IMR-90 (cell line): ENCODE data around the gene ABCA3.

ENCODE experiments used
- CEBPB ChIP-seq: IDR thresholded peaks from 2 replicates; pipeline ENCODE4 v1.6.1; 2012; ENCODE audit warnings: low read depth, low read length, improper control_type of control experiment
- CTCF ChIP-seq: conservative IDR thresholded peaks from 2 replicates; pipeline ENCODE4 v1.5.1; 2012; ENCODE audit warnings: mild to moderate bottlenecking, low read depth, low read length, improper control_type of control experiment
- ELK1 ChIP-seq: fragments of 150-350 bp; IDR thresholded peaks from 2 replicates; pipeline ENCODE4 v1.6.1; 2016; ENCODE audit warnings: low read depth, mild to moderate bottlenecking, low read length, moderate library complexity, borderline replicate concordance
- FOS ChIP-seq: fragments of 150-350 bp; IDR thresholded peaks from 2 replicates; pipeline ENCODE4 v1.6.1; 2016; ENCODE audit warnings: low read depth, low read length
- MAFK ChIP-seq: IDR thresholded peaks from 2 replicates; pipeline ENCODE4 v1.6.1; 2012; ENCODE audit warnings: low read depth, low read length, improper control_type of control experiment
- MAZ ChIP-seq: IDR thresholded peaks from 2 replicates; pipeline ENCODE4 v1.6.1; 2012; ENCODE audit warnings: low read depth, mild to moderate bottlenecking, low read length, improper control_type of control experiment, moderate library complexity, borderline replicate concordance
- MXI1 ChIP-seq: IDR thresholded peaks from 2 replicates; pipeline ENCODE4 v1.6.1; 2012; ENCODE audit warnings: low read depth, mild to moderate bottlenecking, low read length, moderate library complexity, borderline replicate concordance
- NFE2L2 ChIP-seq: fragments of 150-350 bp; IDR thresholded peaks from 2 replicates; pipeline ENCODE4 v1.6.1; 2016; ENCODE audit warnings: low read depth, mild to moderate bottlenecking, low read length
- POLR2A ChIP-seq: IDR thresholded peaks from 2 replicates; pipeline ENCODE4 v1.6.1; 2012; ENCODE audit warnings: mild to moderate bottlenecking, low read depth, low read length
- RAD21 ChIP-seq: IDR thresholded peaks from 2 replicates; pipeline ENCODE4 v1.6.1; 2012; ENCODE audit warnings: low read length, improper control_type of control experiment
- RCOR1 ChIP-seq: IDR thresholded peaks from 2 replicates; pipeline ENCODE4 v1.6.1; 2012; ENCODE audit warnings: mild to moderate bottlenecking, low read length, improper control_type of control experiment; ENCODE audit not compliant: insufficient replicate concordance
- RFX5 ChIP-seq: IDR thresholded peaks from 2 replicates; pipeline ENCODE4 v1.8.0; 2012; ENCODE audit warnings: low read depth, mild to moderate bottlenecking, low read length, moderate library complexity
- SMC3 ChIP-seq: fragments of 150-350 bp; IDR thresholded peaks from 2 replicates; pipeline ENCODE4 v1.6.1; 2016; ENCODE audit warnings: low read depth, mild to moderate bottlenecking, antibody characterized with exemption, low read length, moderate library complexity
- TF ChIP-seq, protein P1 (sequence below): fragments of 150-350 bp; IDR thresholded peaks from 2 replicates; pipeline ENCODE4 v1.6.1; 2017; ENCODE audit warnings: mild to moderate bottlenecking, antibody characterized with exemption, low read length, low read depth

GRCh38 chr16:2296661-2297505, 43.6 kb downstream of the ABCA3 start:
- TF ChIP-seq CTCF (peak; percentile 37), RCOR1 (no peak), POLR2A (no peak), FOS (no peak), RFX5 (no peak), MXI1 (no peak), MAZ (no peak), SMC3 (peak; percentile 26; the same call in 1 of the 2 replicates), RAD21 (peak; percentile 42; the same call in 1 of the 2 replicates), MAFK (no peak), NFE2L2 (no peak), ELK1 (no peak), CEBPB (no peak)
- TF ChIP-seq, protein P1, sequence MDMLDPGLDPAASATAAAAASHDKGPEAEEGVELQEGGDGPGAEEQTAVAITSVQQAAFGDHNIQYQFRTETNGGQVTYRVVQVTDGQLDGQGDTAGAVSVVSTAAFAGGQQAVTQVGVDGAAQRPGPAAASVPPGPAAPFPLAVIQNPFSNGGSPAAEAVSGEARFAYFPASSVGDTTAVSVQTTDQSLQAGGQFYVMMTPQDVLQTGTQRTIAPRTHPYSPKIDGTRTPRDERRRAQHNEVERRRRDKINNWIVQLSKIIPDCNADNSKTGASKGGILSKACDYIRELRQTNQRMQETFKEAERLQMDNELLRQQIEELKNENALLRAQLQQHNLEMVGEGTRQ: no peak
